Right kidney (tissue), 1 donor: ENCODE measurements around the gene MKNK2.
"Not testable (repeated sequence)": the region's sequence is repeated elsewhere in the genome, so short reads cannot be mapped to it uniquely, and the experiment has no call there.

Source experiments
- DNase-seq: peaks from one replicate; pipeline ENCODE4 v3.0.0-alpha.2; 2016

Gene MKNK2

GRCh38 chr19:1991018-1991913 lies 59.8 kb downstream of the MKNK2 start:
- no peak for DNase-seq

GRCh38 chr19:1990230-1991017 lies 60.6 kb downstream of the MKNK2 start:
- DNase-seq: no peak

GRCh38 chr19:1989513-1990229 lies 61.4 kb downstream of the MKNK2 start:
- no peak for DNase-seq

DNA sequence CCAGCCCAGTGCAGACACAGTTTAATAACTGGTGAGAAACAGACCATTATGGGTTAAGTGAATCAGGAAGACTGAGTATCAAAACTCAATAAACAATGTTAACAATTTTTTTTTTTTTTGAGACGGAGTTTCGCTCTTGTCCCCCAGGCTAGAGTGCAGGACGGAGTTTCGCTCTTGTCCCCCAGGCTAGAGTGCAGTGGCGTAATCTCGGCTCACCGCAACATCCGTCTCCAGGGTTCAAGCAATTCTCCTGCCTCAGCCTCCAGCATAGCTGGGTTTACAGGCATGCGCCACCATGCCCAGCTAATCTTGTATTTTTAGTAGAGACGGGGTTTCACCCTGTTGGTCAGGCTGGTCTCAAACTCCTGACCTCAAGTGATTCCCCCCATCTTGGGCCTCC lies 62.6 kb downstream of the MKNK2 start:
- DNase-seq: not testable (repeated sequence)
